NCI-H2107 treated with DMSO at 0.1 percent for 48 hours (cell line): ENCODE results near the gene LRRTM4.
"Not testable (repeated sequence)": the region's sequence is repeated elsewhere in the genome, so short reads cannot be mapped to it uniquely, and the experiment has no call there.

ENCODE experiments used
- DNase-seq: peaks from one replicate; lab custom pipeline; 2025; ENCODE audit not compliant: unreplicated experiment; lab: John Stamatoyannopoulos, UW

The LRRTM4 gene

DNA sequence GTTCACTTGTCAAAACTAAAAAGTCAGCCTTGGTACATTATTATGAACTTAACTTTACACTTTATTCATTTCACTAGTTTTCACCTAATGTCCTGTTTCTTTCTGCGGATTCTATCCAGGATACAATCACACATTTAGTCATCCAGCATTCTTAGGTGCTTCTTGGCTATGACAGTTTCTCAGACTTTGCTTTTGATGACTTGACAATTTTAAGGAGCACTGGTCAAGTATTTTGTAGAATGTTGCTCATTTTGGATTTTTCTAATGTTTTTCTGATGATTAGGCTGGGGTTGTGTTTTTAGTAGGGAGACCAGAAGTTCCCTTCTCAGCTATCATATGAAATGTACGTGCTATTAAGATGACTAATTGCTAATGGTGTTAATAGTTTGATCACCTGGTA, 601.2 kb downstream of the LRRTM4 start:
- DNase-seq = no peak

DNA sequence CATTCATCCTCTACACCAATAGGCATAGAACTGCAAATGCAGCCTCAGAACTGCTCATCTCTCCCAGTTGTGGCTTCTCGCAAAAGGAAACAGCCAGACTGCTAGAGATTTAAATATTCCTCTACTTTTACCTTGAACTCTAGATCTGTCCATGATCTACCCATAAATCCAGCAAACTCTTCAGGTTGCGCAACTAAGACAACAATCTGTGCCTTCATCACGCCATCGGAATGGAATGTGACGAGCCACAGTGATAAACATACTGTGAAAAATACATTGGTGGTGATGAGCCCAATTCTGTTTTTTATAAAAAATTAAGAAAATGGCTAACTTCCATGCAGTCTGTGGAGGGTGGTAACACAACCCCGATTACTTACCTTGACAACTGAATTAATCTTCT, 626.7 kb downstream of the LRRTM4 start:
- DNase-seq = no peak

DNA sequence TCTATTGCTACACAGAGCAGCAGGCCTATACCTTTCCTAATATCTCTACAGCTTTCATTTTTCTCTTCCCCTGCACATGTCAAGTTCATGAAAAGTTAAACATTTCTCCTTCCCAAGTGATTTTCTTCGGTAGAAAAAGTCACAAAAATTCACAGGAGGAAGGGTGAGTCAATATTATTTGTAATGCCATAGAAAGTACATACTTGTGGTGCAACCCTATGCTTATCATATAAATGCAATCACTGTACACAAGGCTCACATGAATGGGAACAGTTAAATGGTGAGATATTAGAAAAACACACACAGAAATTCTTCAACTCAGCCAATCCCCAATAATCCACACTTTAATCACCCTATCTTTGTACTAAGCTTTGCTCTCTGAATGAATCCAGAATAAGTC, 651.6 kb downstream of the LRRTM4 start:
- no peak for DNase-seq

DNA sequence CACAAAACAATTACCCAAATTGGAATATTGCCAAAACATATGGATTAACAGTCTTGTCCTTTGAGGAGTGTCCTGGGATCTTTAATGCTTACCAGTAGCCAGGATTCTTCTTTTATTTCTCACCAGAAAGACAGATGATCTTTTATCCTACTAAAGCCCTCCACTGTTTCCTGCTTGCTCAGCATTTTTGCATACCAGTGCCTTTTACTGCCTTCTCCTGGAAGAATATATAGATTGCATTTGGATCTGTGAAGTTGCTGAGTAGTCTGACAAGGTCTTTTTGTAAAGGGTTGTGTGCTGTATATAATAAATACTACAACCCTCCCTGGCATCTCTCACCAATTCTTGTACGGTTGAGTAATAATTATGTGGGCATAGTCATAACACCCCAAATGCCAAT, 652.2 kb downstream of the LRRTM4 start:
- no peak for DNase-seq

DNA sequence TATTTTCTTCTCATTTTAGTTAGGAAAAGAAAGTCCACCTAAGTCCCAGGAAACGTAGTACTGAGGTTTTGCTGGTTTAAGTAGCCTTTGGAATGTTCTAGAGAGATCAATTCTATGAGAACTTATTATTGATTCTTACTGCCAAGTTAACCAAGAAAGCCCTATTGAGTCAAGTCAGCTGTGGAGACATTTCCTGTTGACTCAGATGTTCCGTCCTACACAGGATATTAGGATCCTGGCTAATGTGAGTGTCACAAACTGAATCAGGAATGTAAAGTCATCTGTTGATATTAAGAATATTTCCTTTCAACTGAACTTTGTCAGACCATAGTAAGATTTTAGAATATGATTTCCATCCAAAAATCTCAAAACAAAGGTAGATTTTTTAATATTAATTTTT, 654.3 kb downstream of the LRRTM4 start:
- no peak for DNase-seq

DNA sequence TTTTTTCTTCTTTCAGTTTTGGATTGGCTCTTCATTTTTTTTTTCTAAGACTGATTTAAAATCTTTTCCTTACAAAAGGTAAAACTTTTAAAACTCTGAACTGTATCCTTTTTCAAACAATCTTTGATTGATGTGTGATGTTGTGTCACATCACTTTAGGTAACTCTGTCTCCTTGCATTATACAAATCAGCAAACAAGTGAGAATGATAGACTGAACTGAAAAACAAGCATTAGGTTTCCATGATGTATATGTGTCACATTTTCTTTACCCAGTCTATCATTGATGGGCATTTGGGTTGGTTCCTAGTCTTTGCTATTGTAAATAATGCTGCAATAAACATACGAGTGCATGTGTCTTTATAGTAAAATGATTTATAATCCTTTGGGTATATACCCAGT, 655.7 kb downstream of the LRRTM4 start:
- DNase-seq = no peak

DNA sequence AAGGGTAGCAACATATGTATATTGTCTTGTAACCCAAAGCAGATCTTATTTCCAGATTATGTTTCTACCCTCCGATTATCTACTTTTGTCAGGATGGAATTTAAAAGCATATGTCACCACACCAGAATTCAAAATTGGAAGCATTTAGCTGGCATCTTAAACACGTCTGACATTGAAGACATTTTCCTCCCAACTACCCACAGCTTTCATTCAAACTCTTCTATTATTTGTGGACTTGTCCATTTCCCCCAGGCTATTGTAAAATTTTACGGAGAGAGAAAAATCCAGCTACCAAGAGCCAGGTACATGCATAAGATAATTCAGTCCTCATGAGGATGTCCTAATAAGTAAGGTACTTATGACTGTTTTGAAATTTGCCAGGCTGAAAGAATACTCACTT, 659.3 kb downstream of the LRRTM4 start:
- no peak for DNase-seq

DNA sequence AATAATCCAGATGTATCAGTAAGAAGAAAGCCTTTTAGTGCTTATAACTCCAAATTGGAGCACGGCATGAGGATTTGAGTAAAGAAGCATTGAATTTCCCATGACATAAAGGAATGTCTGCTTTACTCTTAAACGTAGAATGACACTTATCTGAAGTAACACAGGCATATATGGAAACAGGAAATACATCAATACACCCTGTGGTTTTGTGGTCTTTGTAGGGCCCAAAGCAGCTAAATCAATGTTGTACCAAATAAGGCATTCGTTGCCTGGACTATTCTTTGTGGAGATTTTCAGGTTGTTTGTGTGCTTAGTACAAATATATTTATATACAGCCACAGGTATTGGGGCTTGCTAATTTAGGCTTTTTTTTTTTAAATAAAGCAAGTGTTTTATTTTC, 660.5 kb downstream of the LRRTM4 start:
- no peak for DNase-seq

DNA sequence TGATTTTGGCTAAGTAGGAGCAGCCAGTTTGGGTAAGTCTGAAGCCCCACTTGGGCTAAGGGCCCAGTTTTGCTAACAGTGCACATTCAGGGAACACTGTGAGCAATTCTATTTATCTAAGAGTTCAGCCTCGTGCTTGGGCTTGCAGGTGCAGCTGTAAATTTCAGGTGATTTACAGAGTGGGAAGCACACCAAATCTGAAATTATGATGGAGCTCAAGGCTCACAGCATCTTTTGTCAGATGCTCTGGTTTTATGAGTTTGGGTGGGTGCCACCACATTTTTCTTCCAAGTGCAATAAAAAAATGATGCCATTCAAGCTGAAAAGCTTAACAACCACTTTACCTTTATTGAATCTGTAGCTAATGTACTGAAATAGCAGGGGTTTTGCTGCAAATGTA, 671.2 kb downstream of the LRRTM4 start:
- no peak for DNase-seq

DNA sequence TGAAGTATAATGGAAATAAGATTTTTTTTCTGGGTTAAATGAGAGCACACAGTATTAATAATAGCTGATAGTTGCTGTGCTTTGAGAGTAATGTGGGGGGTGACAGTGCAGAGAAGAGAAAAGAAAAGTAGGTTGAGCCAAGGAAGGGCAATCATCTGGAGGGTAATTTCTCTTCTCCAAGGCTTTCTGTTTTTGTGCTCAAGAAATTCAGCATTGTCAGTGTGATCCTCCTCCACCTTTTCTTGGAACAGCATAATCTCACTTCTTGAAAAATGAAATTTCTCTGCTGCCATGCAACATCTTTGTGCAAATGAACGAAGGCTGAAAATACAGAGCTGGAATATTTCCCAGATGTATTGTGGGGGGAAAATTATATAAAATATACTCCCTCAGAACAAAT, 673.1 kb downstream of the LRRTM4 start:
- no peak for DNase-seq

DNA sequence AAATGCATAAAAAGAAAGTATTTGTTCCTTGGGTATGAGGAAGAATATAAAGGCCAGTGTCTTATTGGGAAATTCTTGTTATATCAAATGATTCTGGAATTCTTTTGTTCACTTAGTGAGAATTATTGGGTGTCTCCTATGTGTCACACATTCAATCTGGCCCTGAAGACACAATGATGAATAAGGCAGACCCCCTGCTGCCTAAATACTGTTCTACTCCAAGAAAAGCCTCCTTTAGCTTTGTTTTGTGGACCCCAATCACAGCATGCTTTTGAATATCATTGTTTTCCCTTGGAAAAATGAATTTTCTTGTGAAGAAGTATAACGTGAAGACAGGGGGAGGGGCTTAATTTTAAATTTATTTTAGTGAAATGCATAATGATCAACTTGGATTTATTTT, 682.4 kb downstream of the LRRTM4 start:
- DNase-seq = no peak

DNA sequence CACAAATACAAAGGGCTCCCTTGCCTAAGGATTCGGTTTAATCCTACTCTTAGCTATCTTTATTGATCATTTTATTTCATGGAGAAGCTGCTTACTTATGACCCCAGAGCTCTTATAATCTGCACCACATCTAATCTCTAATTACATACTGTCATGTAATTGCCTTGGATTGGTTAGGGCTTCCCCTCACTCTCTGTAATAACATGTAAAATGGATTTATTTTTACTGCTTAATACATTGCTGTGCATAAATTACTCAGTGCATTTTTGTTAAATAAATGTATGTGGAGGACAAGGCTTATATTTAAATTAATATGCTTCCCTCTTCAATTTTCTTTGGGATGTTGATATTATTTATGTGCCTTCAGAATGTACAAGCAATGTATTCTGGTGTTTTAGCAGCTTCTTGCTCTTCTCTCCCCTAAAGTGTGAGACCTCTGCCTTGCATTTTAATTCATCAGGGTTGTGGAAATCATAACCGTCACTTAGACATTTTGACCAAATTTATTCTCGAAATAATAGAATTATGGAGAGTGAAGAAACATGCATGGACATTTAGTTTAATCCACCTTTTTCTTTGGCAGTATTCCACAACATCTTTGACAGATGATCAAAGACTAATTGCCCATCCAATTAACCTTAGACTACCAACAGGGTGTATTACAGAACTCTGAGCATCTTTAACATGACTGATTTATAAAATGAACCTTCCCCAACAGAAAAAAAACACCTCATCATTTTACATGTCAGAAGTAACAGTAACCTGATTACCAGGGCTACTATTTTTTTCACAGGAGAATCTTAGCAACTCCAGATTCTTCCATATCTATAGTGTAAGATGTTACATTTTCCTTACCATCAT, 692.6 kb downstream of the LRRTM4 start:
- no peak for DNase-seq

DNA sequence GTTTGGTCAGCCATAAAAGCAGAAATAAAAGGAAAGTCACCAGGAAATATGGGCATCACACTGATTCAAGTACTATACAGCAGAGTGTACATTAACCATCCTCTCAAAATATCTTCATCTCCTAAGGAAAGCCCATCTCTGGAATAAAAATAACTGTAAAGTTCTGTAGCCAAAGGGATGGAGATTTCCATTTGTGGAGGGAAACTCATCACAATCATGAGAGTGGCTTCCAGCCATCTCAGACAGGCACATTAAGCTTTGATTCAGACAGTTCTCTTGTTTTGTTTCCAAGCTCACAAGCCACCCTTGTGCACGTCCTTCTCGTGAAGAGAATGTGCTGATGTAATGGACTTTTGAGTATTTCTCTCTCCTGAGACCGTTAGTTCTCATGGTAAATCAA, 695.5 kb downstream of the LRRTM4 start:
- no peak for DNase-seq

DNA sequence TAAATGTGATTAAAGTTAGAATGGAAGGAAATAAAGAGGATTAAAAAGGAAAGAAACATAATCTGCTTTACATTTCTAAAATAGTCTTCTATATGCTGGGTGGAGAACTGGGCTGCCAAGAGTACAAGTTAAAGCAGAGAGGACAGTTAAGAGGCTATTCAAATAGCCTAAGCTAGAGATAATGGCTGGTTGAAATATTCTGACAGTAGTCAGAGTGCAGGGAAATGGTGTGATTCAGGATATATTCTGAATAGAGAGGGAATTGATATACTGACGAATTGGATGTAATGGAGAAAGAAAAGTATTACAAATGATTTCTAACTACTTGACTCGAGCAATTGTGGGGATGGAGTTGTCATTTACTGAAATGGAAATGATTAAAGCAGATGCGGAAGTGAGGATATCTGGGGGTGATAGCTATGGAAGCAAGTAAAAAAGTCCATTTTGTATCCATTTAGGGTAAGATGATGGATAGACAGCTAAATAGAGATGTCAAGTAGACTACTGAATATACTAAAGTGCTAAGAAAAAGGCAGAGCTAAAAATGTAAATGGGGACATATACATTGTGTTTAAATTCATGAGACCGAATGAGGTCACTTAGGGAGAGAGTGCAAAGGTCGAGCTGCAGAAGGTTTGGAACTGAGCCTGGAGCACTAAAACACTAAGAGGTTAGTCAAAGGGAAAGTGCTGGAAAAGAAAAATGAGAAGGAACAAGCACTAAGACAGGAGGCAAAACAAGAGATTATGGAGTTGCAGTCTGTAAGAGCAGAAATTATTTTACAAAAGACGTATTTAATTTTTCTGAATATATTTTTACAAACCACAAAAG, 696.8 kb downstream of the LRRTM4 start:
- no peak for DNase-seq

DNA sequence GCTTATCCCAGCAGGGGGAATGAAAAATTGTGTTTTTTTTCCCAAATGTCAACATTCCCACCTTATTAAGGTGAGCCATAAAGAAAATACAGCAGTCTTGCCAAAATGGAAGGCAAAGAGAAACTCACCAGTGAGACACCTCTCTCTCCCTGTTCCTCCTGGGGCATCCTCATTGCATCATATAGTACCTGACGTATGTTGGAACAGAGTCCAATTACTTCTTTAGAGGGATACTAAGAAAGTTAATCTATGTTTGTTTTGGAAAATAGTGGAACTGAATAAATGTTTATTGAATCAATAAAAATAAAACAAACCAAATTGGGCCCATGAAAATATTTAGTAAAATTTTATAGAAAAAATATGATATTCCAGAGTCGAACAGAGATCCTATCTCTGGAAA, 700.4 kb downstream of the LRRTM4 start:
- DNase-seq = no peak

DNA sequence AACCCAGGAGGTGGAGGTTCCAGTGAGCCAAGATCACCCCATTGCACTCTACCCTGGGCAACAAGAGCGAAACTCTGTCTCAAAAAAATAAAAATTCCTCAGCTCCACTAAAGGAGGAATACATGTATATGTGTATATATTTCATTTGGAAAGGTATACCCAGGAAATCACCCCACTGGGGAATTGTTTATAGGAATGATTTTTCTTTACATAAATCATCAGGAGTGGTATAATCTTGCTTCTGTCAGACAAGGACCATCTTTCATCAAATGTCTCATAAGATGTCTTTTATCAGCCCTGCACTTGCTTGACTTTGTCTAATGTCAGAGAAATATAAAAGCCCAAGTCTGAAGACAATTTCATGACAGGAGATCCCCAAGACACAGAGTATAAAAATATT, 709.1 kb downstream of the LRRTM4 start:
- DNase-seq = no peak

DNA sequence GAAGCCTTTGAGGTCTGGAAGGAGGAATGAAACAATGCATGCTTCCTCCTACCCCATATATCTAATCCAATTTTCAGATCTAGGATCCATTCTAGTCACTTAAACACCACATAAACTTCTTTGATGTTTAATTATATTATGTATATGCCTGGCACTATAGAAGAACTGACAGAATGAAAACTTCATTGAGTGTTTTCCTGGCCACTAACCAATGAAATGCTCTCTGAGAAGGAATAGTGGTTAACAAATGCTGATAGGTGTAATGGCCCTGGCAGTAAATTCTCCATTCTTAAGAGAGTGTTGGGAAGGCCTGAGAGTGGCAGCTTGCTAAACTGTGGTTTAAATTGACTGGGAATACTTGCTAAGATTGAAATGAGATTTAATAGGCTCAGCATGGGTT, 710.0 kb downstream of the LRRTM4 start:
- DNase-seq = no peak

DNA sequence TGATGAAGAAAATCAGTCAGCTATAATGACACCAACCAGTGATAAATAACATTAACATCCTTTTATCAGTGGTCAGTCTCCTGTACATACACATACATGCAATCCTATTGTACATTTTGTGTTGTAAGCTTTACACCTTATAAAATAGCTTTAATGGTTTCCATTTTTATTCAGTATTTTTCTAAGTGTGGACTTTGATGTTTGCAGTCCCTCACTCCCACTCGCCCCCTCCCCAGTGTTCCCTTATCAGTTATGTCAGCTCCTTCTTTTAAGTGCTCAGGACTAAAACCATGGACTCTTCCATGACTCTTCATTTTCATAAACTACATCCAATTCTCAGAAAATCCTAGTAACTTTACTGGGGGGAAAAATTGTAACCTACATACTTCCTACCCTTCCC, 713.0 kb downstream of the LRRTM4 start:
- DNase-seq = no peak

DNA sequence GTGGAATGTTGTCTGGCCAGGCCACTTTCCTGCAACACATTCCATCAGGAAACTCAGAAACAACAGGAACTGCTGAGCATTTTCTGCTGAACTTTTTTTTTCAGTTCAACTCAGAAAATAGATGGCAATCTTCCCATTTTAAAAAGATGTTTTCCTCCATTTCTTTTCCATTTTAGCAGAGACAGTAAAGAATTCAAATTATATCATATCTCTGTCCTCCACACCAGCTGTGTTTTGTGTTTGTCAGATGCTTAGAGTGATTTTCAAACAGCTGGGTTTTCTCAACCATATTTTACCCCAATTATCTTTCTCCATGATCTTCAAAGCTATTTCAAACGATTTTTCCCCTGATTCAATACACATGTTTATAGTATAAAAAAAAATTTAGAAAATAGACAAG, 713.4 kb downstream of the LRRTM4 start:
- DNase-seq = no peak

DNA sequence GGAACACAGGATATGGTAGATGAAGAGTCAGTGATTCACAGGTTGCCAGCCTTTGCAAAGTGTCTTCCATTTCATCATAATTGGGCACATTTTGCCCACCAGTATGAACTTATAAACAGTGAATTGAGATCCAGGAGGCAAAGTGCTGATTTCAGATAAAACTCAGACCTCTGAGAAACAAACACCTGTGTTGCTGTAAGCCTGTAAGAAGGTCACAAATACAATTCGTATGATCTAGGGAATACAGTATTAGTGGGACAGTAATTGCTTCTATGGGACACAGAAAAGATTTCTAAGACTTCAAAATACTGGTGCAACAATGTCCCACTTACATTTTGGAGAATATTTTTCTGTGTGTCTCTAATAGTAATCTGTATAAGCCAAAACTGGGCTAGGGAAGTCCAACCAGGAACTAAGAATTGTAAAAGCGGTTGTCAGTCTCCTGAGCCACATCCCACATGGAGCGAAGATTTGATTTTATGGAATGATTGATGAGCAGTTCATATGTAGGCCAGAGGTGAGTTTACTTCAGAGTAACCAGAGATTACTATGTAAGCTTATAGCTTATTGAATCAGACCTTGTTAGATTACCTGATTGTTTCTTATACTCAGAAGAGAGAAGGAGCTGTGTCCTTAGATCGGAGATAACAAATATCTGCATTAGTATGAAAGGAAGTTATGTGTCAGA, 728.4 kb downstream of the LRRTM4 start:
- no peak for DNase-seq

DNA sequence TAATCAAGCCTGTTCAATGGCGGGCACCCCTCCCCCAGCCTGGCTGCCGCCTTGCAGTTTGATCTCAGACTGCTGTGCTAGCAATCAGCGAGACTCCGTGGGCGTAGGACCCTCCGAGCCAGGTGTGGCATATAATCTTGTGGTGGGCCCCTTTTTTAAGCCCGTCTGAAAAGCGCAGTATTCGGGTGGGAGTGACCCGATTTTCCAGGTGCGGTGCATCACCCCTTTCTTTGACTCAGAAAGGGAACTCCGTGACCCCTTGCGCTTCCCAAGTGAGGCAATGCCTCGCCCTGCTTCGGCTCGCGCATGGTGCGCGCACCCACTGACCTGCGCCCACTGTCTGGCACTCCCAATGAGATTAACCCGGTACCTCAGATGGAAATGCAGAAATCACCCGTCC, 740.9 kb downstream of the LRRTM4 start:
- not testable (repeated sequence) for DNase-seq

DNA sequence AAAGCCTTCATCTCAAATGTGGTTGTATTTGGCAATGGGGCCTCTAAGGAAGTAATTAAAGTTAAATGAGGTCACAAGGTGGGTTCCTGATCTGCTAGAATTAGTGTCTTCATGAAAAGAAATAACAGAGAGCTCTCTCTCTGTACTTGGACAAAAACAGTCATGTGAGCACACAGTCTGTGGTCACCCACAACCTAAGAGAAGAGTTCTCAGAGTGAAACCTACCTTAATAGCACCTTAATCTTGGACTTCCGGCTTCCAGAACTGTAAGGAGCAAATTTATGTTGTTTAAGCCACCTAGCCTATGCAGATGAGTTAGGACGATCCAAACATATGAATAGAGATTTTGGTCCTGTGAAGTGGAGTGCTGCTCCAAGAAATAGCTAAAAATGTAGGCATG, 758.9 kb downstream of the LRRTM4 start:
- DNase-seq = no peak
